HEK293 (cell line): ENCODE data around the gene PVALEF.

Experiments used
- CTCF ChIA-PET: fragments of 350-600 bp; formaldehyde crosslinking; extraction: SDS; loops from one replicate; lab custom pipeline; 2021; ENCODE audit warnings: antibody characterized with exemption; lab: Yijun Ruan, JAX
- POLR2A ChIA-PET: fragments of 300-600 bp; formaldehyde crosslinking; extraction: SDS; loops from one replicate; lab custom pipeline; 2020; ENCODE audit warnings: antibody characterized with exemption, inconsistent platforms; lab: Yijun Ruan, JAX
- H3K27ac ChIP-seq: fragments of 200-500 bp; sonication (Bioruptor generic); 2 replicates; pipeline ENCODE4 v1.5.1; 2014; ENCODE audit warnings: low read depth, low read length, control low read depth, inconsistent platforms; ENCODE audit errors: extremely low read depth
- H3K36me3 ChIP-seq, 2 experiments: fragments of 200-500 bp in 1 of 2; sonication (Bioruptor generic) in 1 of 2; 1 replicate in 1 of 2; 2 replicates in 1 of 2; pipeline ENCODE4 v1.5.1; 2014 to 2017; ENCODE audit warnings: inconsistent platforms in 2 of 2, low read length in 2 of 2; ENCODE audit not compliant: control insufficient read depth in 2 of 2, insufficient read depth in 1 of 2
- H3K4me1 ChIP-seq: fragments of 200-500 bp; sonication (Bioruptor generic); 2 replicates; pipeline ENCODE4 v1.5.1; 2014; ENCODE audit warnings: mild to moderate bottlenecking, low read length, inconsistent platforms; ENCODE audit not compliant: control insufficient read depth, insufficient read depth
- H3K4me3 ChIP-seq: 2 replicates; pipeline ENCODE4 v1.5.1; 2011; ENCODE audit warnings: low read depth, mild to moderate bottlenecking, control low read depth, low read length, moderate library complexity
- H3K9me3 ChIP-seq: fragments of 200-500 bp; sonication (Bioruptor generic); 2 replicates; pipeline ENCODE4 v1.5.1; 2014; ENCODE audit warnings: low read depth, low read length, inconsistent platforms; ENCODE audit not compliant: control insufficient read depth, insufficient read depth
- MZF1 ChIP-seq: fragments of 450-650 bp; formaldehyde crosslinking; IDR thresholded peaks from 2 replicates; pipeline ENCODE4 v1.5.1; 2017; ENCODE audit warnings: missing biosample characterization, missing genetic modification characterization, borderline replicate concordance
- OSR2 ChIP-seq: fragments of 450-650 bp; formaldehyde crosslinking; IDR thresholded peaks from 2 replicates; pipeline ENCODE4 v1.5.1; 2016; ENCODE audit warnings: missing biosample characterization, missing genetic modification characterization
- ZBTB7A ChIP-seq: fragments of 450-650 bp; formaldehyde crosslinking; IDR thresholded peaks from 2 replicates; pipeline ENCODE4 v1.5.1; 2016; ENCODE audit warnings: low read depth, missing biosample characterization, missing genetic modification characterization
- ZNF138 ChIP-seq: fragments of 450-650 bp; formaldehyde crosslinking; IDR thresholded peaks from 2 replicates; pipeline ENCODE4 v1.5.1; 2016; ENCODE audit warnings: missing biosample characterization, missing genetic modification characterization, borderline replicate concordance
- ZNF473 ChIP-seq: fragments of 450-650 bp; formaldehyde crosslinking; IDR thresholded peaks from 2 replicates; pipeline ENCODE4 v1.5.1; 2017; ENCODE audit warnings: missing biosample characterization, missing genetic modification characterization
- ZNF585B ChIP-seq: fragments of 450-650 bp; formaldehyde crosslinking; IDR thresholded peaks from 2 replicates; pipeline ENCODE4 v1.5.1; 2016; ENCODE audit warnings: missing biosample characterization, missing genetic modification characterization
- ZNF660 ChIP-seq: fragments of 450-650 bp; IDR thresholded peaks from 2 replicates; pipeline ENCODE4 v1.5.1; 2018; ENCODE audit warnings: missing biosample characterization, mild to moderate bottlenecking, missing genetic modification characterization
- ZNF785 ChIP-seq: fragments of 450-650 bp; formaldehyde crosslinking; IDR thresholded peaks from 2 replicates; pipeline ENCODE4 v1.5.1; 2016; ENCODE audit warnings: missing biosample characterization, missing genetic modification characterization
- TF ChIP-seq, protein P1 (sequence below): fragments of 450-650 bp; formaldehyde crosslinking; IDR thresholded peaks from 2 replicates; pipeline ENCODE4 v1.5.1; 2016; ENCODE audit warnings: missing biosample characterization, missing genetic modification characterization, low read depth
- TF ChIP-seq, protein P2 (sequence below): fragments of 450-650 bp; formaldehyde crosslinking; conservative IDR thresholded peaks from 2 replicates; pipeline ENCODE4 v1.5.1; 2016; ENCODE audit warnings: low read depth, missing biosample characterization, missing genetic modification characterization
- TF ChIP-seq, protein P3 (sequence below): fragments of 450-650 bp; formaldehyde crosslinking; IDR thresholded peaks from 2 replicates; pipeline ENCODE4 v1.5.1; 2016; ENCODE audit warnings: missing biosample characterization, missing genetic modification characterization
- TF ChIP-seq, protein P4 (sequence below): fragments of 450-650 bp; formaldehyde crosslinking; IDR thresholded peaks from 2 replicates; pipeline ENCODE4 v1.5.1; 2016; ENCODE audit warnings: missing biosample characterization, missing genetic modification characterization
- TF ChIP-seq, protein P5 (sequence below): fragments of 450-650 bp; formaldehyde crosslinking; IDR thresholded peaks from 2 replicates; pipeline ENCODE4 v1.5.1; 2016; ENCODE audit warnings: missing biosample characterization, missing genetic modification characterization

The PVALEF gene

DNA sequence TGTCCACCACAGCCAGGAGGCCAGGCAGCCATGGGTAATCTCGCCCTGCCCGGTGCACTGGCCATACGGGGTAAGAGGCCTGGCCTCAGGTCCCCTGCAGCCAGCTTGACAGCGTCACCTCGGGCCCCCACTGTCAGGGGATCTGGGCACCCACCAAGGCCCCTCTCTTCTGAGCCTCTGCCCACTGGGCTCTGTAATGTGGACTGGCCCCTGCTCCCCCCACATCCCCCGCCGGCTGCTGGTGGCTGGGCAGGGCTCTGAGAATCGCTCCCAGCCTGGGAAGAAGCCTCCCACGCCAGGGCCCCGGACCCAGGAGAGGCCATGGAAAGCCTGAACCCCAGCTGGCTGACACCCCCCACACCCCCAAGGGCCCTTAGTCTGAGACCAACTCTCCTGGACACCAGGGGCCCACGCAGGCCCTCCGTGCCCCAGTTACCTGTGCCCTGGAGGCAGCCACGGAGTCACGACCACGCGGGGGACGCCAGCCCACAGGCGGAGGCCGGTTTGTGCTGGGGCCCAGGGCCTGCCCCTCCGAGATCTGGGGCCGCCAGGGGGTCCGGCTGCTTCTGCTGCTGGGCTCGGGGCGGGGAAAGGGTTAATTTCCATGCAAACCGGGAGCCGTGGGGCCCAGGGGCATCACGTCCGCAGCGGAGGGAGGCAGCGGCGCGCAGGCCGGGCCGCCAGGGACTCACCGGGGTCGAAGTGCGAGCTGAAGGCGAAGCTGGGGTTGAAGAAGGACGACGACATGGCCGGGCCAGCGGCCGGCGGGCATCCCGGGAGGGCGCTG is at the start of gene PVALEF (continued):
- TF ChIP-seq, protein P1, sequence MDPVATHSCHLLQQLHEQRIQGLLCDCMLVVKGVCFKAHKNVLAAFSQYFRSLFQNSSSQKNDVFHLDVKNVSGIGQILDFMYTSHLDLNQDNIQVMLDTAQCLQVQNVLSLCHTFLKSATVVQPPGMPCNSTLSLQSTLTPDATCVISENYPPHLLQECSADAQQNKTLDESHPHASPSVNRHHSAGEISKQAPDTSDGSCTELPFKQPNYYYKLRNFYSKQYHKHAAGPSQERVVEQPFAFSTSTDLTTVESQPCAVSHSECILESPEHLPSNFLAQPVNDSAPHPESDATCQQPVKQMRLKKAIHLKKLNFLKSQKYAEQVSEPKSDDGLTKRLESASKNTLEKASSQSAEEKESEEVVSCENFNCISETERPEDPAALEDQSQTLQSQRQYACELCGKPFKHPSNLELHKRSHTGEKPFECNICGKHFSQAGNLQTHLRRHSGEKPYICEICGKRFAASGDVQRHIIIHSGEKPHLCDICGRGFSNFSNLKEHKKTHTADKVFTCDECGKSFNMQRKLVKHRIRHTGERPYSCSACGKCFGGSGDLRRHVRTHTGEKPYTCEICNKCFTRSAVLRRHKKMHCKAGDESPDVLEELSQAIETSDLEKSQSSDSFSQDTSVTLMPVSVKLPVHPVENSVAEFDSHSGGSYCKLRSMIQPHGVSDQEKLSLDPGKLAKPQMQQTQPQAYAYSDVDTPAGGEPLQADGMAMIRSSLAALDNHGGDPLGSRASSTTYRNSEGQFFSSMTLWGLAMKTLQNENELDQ, result no peak
- TF ChIP-seq ZNF473 (tag by site-specific recombination) (no peak), ZBTB7A (tag by site-specific recombination) (0 out of 2 replicates have a peak, but pooled peaks have one; percentile 65)
- TF ChIP-seq, protein P2, sequence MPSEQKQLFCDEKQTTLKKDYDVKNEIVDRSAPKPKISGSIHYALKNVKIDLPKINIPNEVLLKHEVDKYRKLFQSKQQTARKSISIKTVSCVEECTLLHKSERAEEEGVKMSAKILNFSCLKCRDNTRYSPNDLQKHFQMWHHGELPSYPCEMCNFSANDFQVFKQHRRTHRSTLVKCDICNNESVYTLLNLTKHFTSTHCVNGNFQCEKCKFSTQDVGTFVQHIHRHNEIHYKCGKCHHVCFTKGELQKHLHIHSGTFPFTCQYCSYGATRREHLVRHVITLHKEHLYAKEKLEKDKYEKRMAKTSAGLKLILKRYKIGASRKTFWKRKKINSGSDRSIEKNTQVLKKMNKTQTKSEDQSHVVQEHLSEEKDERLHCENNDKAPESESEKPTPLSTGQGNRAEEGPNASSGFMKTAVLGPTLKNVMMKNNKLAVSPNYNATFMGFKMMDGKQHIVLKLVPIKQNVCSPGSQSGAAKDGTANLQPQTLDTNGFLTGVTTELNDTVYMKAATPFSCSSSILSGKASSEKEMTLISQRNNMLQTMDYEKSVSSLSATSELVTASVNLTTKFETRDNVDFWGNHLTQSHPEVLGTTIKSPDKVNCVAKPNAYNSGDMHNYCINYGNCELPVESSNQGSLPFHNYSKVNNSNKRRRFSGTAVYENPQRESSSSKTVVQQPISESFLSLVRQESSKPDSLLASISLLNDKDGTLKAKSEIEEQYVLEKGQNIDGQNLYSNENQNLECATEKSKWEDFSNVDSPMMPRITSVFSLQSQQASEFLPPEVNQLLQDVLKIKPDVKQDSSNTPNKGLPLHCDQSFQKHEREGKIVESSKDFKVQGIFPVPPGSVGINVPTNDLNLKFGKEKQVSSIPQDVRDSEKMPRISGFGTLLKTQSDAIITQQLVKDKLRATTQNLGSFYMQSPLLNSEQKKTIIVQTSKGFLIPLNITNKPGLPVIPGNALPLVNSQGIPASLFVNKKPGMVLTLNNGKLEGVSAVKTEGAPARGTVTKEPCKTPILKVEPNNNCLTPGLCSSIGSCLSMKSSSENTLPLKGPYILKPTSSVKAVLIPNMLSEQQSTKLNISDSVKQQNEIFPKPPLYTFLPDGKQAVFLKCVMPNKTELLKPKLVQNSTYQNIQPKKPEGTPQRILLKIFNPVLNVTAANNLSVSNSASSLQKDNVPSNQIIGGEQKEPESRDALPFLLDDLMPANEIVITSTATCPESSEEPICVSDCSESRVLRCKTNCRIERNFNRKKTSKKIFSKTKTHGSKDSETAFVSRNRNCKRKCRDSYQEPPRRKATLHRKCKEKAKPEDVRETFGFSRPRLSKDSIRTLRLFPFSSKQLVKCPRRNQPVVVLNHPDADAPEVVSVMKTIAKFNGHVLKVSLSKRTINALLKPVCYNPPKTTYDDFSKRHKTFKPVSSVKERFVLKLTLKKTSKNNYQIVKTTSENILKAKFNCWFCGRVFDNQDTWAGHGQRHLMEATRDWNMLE (tag by site-specific recombination), result no peak

DNA sequence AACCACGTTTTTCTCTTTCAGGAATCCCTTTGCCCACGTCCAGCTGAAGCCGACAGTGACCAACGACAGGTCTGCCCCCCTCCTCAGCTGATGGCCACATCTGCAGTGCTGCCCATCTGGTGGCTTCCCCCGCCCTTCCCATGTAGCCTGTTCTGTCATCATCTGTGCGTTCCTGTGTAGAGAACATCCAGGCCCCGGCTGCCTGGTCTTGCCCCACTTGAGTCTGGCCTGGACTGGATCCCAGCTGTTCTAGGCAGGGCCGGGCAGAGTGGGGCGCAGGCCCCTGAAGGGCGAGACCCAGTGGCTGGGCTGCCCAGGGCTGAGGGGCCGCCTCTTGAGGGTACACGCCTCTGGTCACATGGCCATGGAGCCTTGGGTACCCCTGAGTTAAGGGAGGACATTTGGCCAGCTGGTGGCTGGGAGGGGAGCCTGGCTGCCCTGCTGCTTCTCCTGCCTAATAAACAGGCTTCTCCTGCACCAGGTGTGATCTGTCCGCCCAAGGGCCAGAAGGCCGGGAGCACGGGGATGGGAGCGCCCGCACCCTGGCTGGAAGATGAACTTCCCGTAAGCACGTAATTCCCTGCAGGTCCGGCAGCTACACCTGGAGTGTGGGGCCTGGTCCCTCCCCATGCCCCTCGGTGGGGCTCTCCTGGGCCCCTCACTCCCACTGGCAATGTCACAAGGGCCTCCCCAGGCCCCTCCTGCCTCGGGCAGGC is 49.4 kb upstream of the PVALEF start:
- Histone ChIP-seq H3K36me3 (peaks cover 0 to 6% of the 10 kb centered on the region in 2 experiments; a peak in 1 of 3 replicates), H3K9me3 (no peaks in the 10 kb centered on the region), H3K4me3 (no peak overlapping the region), H3K4me1 (no peaks in the 10 kb centered on the region), H3K27ac (no peak overlapping the region)
- ChIA-PET POLR2A (no interaction called here), CTCF (interaction anchor here (0.7 to 4.6 kb wide), 4 partner anchors 13 to 76 kb away, joined by 3 to 29 read pairs (median 6); no protein-coding TSS in a partner anchor)
- TF ChIP-seq, protein P3, sequence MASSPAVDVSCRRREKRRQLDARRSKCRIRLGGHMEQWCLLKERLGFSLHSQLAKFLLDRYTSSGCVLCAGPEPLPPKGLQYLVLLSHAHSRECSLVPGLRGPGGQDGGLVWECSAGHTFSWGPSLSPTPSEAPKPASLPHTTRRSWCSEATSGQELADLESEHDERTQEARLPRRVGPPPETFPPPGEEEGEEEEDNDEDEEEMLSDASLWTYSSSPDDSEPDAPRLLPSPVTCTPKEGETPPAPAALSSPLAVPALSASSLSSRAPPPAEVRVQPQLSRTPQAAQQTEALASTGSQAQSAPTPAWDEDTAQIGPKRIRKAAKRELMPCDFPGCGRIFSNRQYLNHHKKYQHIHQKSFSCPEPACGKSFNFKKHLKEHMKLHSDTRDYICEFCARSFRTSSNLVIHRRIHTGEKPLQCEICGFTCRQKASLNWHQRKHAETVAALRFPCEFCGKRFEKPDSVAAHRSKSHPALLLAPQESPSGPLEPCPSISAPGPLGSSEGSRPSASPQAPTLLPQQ (tag by site-specific recombination), result no peak
- TF ChIP-seq, protein P4, sequence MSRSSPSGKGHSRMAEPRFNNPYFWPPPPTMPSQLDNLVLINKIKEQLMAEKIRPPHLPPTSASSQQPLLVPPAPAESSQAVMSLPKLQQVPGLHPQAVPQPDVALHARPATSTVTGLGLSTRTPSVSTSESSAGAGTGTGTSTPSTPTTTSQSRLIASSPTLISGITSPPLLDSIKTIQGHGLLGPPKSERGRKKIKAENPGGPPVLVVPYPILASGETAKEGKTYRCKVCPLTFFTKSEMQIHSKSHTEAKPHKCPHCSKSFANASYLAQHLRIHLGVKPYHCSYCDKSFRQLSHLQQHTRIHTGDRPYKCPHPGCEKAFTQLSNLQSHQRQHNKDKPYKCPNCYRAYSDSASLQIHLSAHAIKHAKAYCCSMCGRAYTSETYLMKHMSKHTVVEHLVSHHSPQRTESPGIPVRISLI (tag by site-specific recombination), result no peak
- TF ChIP-seq ZNF585B (no peak), ZNF138 (tag by site-specific recombination) (no peak), OSR2 (tag by site-specific recombination) (no peak), ZNF785 (tag by site-specific recombination) (no peak), MZF1 (tag by site-specific recombination) (no peak), ZNF660 (tag by site-specific recombination) (no peak)
- TF ChIP-seq, protein P5, sequence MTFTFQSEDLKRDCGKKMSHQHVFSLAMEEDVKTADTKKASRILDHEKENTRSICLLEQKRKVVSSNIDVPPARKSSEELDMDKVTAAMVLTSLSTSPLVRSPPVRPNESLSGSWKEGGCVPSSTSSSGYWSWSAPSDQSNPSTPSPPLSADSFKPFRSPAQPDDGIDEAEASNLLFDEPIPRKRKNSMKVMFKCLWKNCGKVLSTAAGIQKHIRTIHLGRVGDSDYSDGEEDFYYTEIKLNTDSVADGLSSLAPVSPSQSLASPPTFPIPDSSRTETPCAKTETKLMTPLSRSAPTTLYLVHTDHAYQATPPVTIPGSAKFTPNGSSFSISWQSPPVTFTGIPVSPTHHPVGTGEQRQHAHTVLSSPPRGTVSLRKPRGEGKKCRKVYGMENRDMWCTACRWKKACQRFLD (tag by site-specific recombination), result no peak
- TF ChIP-seq, all 188 proteins: peak for 0
